NB4 (cell line): Measurements from ENCODE around the gene CCDC91.

Source experiments
- CTCF ChIP-seq: IDR thresholded peaks from one replicate; pipeline ENCODE4 v1.5.1; 2012; ENCODE audit warnings: low read depth, low read length
- MYC ChIP-seq: IDR thresholded peaks from 2 replicates; pipeline ENCODE4 v1.6.1; 2011; ENCODE audit warnings: low read depth, low read length

DNA sequence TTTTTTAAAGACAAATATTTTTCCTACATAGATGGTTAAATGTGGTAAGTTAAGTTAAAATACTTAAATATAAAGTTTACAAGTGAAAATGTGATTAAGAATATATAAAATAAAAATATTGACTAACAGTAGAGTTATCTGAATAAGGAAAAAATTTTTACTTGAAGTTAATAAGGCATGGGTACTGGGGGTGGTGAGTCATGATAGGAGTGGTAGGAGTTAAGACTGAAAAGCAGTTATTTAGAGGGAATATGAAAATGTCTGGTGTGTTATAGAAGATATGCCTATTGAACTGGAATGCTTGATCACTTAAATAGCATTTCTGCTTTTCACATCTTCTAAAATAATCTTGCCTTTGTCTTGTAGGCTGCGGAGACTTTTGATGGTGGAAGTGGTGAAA, 68.7 kb downstream of the CCDC91 start:
- TF ChIP-seq CTCF, result no peak
- no peak for TF ChIP-seq MYC
